ENCODE data around the gene RHBDL1. TPM values are rescaled to one million over a fixed set of nuclear protein-coding genes. Genes with fewer than 3 reads are reported as not detected.

Gene RHBDL1
- total and polyA plus RNA-seq, 2 donors (not counting 3 experiments of a cell fraction or from before 2014, with no cell fraction given): 1.1 to 1.8 TPM

- H3K36me3 ChIP-seq (ENCODE audit: control insufficient read depth in 2 of 2, extremely low read depth in 1 of 2, insufficient read depth in 2 of 2, low read length in 2 of 2): no peaks in the 10 kb centered on the region
- no peaks in the 10 kb centered on the region for H4K20me1 ChIP-seq (replicated peaks; ENCODE audit: control insufficient read depth, extremely low read depth, insufficient read depth, low read length)
- intact Hi-C loops (cut with micrococcal nuclease): no loop called here
- no peak for FAIRE-seq
- no peaks in the 10 kb centered on the region for H3K79me2 ChIP-seq (ENCODE audit: control insufficient read depth, insufficient read depth, low read length)
- dilution Hi-C loops (cut with MboI; ENCODE audit: extremely low pct_ligation_motif_present, low sequenced_read_pairs): no loop called here
- no peak overlapping the region for H3K4me2 ChIP-seq (ENCODE audit: insufficient read depth, low read length)
- ChIA-PET POLR2A (no interaction called here), CTCF (interaction anchor here (0.7 to 2.7 kb wide), 6 partner anchors 9 to 82 kb away, joined by 3 to 10 read pairs (median 4); partner anchors contain the start of genes ANTKMT, METRN and WDR24)
- no peak for DNase-seq (ENCODE audit: low read depth, low spot score)
- H3K9ac ChIP-seq (replicated peaks; ENCODE audit: extremely low read depth, insufficient read depth, low read length): no peak overlapping the region
- no peak for TF ChIP-seq MYC (IDR thresholded peaks at IDR 0.05; ENCODE audit: low read depth, low read length)
- no peak for TF ChIP-seq JUN (IDR thresholded peaks at IDR 0.05; ENCODE audit: borderline replicate concordance, insufficient read depth, insufficient read length, low read depth)
- TF ChIP-seq GATA2 (IDR thresholded peaks at IDR 0.05; ENCODE audit: insufficient read depth, insufficient read length, low read depth, low read length): no peak
- TF ChIP-seq EZH2 (IDR thresholded peaks at IDR 0.05; ENCODE audit: borderline replicate concordance, low read depth, low read length, severe bottlenecking): no peak
- TF ChIP-seq POLR2A (IDR thresholded peaks at IDR 0.05; ENCODE audit: low read depth, low read length): no peak
- no peak for TF ChIP-seq FOS (IDR thresholded peaks at IDR 0.05; ENCODE audit: borderline replicate concordance, insufficient read depth, low read length)
- no peak for TF ChIP-seq MAX (IDR thresholded peaks at IDR 0.05; ENCODE audit: insufficient read depth, insufficient read length)
- no peak for TF ChIP-seq POLR2AphosphoS5 (IDR thresholded peaks at IDR 0.05; ENCODE audit: insufficient read depth, low read depth, low read length)
- TF ChIP-seq CTCF (IDR thresholded peaks at IDR 0.05; ENCODE audit: extremely low read depth in 1 of 2, insufficient read depth in 1 of 2, low read depth in 1 of 2, low read length in 2 of 2): no peak
- no peaks in the 10 kb centered on the region for H3K9me3 ChIP-seq (replicated peaks; ENCODE audit: control insufficient read depth, insufficient read depth, low read length)
- H3K4me1 ChIP-seq (ENCODE audit: control insufficient read depth, extremely low read depth, insufficient read depth, low read length): no peaks in the 10 kb centered on the region
- peaks cover 39 to 44% of the 10 kb centered on the region in 2 experiments for H3K27me3 ChIP-seq (ENCODE audit: control insufficient read depth in 2 of 2, insufficient read depth in 2 of 2, low read length in 2 of 2)
- no peak overlapping the region for H3K4me3 ChIP-seq (replicated peaks in 1 of 3; ENCODE audit: insufficient read depth in 1 of 3, low read depth in 1 of 3, low read length in 3 of 3)
- BruUV-seq (replicated peaks): no TSS peak
- no peaks in the 10 kb centered on the region for H3K9me1 ChIP-seq (replicated peaks; ENCODE audit: control insufficient read depth, extremely low read depth, insufficient read depth, low read length)
- H2AFZ ChIP-seq (ENCODE audit: low read depth, low read length): no peak overlapping the region
- no peak overlapping the region for H3K27ac ChIP-seq (ENCODE audit: insufficient read depth, low read depth, low read length)
Measured at GRCh38 chr16:703406-703805, 27.9 kb downstream of the RHBDL1 start.

Measured in endothelial cell of umbilical vein (primary cell).